HG02763 (cell line): ENCODE data around the gene VEPH1.

ENCODE experiments used
- ATAC-seq: cut with Tn5 transposase; IDR thresholded peaks from one replicate; pipeline ENCODE4 v1.9.1; 2021; ENCODE audit warnings: mild to moderate bottlenecking, moderate library complexity; ENCODE audit not compliant: unreplicated experiment

Gene VEPH1

DNA sequence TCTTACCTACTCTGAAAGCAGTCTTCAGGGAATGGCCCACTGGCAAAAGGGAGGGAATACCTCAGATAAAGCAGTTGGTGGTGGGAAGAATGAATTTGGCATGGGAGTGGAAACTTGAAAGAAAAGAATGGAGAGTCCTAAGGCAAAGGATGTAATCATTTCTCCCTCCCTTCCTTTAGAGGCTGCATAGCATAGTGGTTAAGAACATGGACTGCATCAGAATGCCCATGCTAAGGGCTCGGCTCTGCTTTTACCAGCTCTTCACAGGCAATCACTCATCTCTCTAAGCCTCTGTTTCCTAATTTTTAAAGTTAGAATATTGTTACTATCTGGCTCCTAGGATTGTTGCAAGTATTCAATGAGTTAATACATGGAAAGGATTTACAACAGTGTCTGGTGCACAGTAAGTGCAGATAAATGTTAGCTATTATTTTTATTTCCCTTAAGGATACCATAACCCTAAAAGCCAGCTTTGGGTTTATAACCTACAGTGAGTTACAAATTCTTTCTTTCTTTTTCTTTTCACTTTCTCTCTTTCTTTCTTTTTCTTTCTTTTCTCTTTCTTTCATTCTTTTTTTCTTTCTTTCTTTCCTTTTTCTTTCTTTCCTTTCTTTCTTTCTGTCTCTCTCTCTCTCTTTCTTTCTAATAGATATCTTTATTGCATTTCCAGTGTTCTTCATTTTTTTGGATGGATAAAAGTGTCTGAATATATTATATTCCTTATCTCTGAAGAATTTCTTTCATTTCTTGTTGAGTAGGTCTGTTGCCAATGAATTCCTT lies 23.6 kb downstream of the VEPH1 start:
- ATAC-seq = no peak

DNA sequence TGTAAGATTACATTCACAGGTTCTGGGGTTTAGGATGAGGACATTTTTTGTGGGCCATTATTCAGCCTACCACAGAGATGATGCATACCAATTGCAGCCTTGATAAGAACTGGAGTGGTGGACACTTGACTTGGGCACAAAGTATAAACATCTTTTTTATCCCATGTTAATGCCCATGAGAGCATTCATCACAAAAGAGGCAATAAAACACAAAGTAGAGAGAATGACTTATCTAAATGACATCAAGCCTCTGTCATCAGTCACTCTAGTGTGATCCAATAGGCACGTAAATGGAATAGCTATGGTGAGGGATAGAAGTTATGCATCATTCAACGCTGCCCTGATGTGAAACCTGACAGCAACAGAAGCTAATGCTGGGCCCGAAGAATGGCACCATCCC lies 25.8 kb downstream of the VEPH1 start:
- no peak for ATAC-seq

DNA sequence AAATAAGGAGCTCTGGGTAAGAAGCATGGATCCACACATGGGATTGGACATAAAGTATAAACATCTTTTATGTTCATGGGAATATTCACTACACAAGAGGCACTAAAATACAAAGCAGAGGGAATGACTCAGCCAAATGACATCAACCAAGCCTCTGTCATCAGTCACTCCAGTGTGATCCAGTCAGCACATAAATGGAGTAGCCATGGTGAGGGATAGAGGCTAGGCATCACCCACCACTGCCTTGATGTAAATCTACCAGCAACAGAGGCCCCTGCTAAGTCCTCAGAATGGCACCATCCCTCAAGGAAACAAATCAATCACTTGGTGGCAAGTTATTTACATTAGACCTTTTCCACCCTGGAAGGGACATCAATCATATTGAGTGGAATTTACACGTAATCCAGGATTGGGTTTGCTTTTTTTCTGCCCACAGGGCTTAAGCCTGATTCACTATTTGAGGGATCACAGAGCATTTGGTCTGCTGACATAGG lies 27.2 kb downstream of the VEPH1 start:
- no peak for ATAC-seq

DNA sequence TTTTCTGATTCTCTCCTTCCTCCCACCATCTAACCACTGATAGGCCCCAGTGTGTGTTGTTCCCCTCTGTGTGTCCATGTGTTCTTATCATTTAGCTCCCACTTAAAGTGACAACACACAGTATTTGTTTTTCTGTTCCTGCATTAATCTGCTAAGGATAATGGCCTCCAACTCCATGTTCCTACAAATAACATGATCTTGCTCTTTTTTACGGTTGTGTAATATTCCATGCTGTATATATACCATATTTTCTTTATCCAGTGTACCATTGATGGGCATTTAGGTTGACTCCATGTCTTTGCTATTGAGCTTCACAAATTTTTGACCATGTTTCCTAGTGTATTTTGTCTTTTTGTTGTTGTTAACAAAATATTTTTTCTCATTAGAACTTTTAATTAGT lies 30.6 kb downstream of the VEPH1 start:
- ATAC-seq = no peak

DNA sequence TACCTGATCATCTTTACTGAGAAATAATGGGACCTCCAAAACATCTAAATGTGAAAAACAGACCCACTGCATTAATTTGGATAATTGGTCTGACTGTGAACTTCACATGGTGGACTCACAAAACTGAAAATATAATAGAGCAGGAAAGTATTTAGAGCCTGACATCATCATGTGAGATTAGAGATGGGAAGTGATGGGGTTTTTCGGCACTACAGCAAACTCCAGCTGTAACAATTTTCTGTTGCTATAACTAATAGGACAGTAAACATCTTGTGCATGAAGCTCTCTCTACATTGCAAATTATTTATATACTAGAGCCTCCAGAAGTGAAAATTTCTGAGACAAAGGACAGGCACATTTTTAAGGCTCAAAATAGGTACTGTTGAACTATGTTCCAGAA lies 32.2 kb downstream of the VEPH1 start:
- ATAC-seq = no peak

DNA sequence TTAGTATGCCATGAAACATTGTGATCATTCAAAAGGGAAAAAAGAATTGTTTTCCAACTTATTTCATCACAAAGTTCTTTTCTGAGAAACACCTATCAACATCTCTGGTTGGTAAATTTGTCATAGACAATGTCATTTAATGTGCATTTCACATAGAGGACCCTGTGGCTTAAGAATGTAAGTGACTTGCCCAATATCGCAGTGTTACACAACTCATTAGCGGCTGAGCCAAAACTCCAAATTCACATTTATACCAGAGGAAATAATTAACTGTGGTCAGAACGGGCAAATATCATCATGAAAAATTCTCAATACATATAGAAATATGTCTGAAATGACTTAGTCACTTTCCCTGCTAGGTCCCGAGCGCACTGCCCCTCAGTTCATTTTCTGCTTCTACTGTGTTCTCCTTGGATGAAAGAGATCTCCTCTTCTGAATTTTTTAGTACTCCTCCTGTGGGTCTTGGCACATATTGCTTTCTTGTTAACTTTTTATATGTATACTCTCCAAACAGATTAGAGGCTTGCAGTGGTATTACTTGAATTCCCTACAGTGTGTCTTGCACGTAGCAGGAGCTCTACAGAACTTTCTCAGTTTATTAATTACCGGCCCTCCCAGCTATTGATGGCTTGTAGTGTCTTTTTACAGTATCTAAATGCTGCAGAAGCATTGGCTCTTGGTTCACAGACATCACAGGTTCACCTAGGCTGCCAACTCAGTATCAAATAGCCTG lies 33.5 kb downstream of the VEPH1 start:
- no peak for ATAC-seq

DNA sequence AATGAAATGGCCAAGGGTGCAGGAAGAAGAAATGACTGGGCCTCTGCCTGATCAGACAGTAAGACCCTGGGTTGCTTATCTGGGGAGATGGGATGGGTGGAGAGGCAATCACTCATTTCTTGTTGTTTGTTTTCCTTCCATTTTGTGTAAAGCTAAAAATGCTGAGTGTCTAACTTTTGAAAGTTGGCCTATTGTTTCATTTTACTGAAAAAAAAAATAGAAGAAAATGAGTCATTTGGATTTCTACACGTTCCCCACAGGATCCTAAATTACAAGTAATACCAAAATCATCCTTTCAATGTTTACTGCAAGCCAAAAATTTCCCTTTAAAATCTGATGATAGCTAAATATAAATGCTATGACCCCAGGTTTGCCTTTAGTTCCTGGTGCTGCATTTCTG lies 36.0 kb downstream of the VEPH1 start:
- no peak for ATAC-seq

DNA sequence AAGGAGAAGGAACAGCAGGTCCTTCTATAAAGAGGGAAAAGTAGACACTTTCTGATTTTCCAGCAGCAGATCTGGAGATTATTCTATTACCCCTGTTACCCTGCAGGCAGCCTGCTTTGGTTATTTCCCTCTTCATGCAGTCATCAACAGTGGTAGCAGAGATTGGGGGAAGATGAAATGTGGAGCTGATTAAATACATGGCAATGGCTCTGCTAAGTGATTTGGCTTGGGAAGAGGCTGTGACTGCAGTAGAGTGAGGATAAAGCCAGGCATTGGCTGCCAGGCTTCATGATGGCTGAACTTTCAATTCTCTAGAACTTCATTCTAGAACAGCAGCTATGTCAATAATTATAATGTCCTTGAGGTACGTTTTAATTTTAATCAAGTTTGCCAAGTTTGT lies 37.5 kb downstream of the VEPH1 start:
- ATAC-seq = no peak

DNA sequence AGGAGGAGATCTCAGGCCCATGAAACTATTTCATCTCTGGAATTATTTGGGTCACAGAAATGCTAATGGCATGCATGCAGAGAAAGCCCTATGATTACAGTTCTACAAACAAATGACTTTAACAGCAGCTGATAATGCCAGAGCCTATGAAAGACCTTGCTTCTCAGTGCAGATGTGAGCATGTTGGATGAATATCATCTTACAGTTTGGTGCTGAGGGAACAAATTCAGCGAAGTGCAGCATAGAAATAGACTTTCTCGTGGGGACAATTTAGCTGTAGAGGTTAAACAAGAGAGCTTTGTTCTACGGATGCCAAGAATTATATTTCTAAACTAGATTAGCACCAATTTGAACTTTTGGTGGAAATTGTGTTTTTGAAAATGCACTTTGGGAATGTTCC lies 38.9 kb downstream of the VEPH1 start:
- ATAC-seq = no peak

DNA sequence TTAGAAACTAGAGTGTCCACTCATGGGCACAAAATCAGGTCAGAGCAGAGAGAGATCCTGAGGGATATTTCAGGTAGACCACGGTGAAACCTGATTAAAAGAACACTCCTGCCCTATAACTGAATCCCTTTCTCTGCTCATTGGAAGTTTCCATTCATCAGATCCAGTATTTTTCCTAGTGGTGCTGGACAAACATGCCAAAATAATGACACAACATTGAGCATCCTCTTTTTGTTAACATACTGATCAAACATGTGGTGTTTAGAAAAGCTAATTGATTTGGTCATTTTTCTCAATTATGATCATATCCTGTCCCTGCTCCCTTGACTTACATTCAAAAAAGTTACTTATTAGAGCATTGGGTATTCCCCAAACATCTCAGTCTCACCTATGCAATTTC lies 39.4 kb downstream of the VEPH1 start:
- no peak for ATAC-seq

DNA sequence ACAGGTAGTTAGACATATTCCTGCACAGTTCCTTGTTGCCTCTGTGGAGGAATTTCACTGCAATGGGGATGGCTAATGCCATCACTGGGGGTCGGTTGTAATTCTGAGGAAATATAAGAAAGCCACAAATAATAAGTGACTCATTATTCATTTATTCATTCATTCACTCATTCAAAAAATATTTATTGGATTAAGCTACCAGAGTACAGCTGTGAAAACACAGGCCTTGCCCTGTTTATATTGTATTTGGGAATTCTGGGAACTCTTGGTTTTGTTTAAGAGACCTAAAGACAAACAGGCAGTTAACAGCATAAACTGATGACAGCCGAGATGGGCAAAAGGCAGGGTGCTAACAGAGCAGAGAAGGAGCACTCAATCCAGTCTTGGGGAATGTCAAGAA lies 43.0 kb downstream of the VEPH1 start:
- ATAC-seq = no peak

DNA sequence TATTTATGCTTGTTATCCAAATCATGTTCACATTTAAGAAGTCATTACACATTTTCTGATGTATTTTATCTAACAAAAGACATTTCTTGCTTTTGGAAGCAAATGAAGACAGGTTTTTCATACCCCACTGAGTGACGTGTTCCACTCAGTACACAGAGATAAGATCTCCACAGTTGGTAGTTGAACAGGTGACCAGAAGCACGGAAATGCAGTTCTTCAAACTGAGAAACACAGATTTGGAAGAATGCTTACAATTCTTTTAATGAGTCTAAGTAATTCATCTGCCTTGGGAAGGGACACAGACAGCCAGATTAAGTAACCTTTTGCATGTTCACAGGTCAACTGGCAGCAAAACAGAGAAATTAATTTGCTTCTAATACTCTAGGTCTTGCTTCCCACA lies 43.5 kb downstream of the VEPH1 start:
- no peak for ATAC-seq

DNA sequence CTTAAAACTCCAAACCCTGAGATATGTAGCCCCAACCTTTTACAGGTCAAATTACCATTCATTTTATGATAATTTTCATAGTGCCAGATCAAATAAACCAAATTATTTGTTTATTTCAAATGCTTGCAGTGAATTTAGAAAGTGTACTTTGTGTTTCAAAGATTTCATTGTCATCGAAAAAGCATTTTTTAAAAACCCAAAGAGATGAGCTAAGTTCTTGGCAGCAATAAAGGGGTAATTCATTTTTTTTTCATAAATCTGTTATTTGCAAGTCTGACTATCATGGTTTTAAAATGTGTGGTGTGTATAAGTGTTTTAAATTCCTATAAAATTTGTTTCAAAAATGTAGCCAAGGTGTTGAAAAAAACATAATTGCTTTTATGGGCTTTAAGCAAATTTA lies 49.4 kb downstream of the VEPH1 start:
- no peak for ATAC-seq

DNA sequence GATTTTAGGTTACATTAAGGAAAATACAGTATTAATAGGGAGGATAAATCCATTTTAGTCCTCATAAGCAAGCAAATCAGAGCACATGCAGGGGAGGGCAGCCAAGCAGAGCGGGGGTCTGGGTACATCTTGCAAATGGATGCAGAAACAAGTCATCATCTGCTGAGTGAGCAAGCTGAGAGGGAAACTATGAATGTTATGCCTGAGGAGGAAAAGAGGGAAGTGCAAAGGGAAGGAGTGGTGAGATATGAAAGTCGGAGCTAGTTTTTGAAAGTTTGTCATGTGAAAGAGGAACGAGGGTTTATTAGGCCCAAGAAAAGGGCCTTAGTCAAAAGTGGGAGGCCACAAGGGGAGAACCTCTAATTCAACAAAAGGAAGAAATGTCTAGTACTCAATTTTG lies 51.1 kb downstream of the VEPH1 start:
- ATAC-seq = no peak

DNA sequence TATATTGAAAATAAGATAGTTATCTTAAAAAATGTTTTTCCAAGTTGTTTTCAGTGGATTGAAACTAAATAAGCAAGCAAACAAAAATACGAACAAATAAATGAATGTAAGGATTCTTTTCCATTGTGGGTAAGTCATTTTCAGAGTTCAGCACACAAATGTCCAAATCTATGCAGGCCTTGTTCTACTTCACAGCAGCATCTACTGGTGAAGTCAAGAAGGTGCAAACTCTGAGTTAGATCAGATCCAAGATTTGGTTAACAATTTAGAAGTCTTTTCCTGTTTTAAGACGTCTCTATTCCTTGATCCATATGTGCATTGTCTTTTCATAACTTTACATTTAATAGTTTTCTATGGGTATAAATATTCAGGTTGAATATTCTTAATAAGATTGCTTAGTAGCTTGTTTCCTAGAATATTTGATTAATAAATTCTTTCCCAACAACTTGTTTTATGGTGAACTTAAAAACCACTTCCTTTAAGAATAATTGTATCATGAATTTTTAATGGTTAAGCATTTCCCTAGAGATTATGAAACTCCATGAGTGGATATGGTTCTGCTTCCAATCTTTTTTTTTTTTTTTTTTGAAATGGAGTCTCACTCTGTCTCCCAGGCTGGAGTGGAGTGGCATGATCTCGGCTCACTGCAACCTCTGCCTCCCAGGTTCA lies 56.1 kb downstream of the VEPH1 start:
- ATAC-seq = no peak

DNA sequence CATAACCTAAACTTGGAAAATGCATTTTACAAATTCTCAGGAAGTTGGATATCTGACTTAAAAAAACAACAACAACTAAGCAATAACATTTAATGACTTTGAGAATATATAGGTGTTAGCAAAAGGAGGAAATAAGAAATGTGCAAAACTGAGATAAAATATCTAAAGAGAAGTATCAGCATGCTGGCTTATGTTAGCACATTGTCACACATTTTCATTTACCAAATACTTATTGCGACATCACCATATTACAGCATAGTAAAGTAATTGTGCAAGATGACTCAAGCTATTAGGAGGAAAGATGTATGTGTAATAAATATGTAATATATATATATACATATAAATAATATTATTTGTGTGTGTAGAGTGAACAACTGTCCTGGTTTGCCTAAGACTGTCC lies 57.4 kb downstream of the VEPH1 start:
- ATAC-seq = no peak

DNA sequence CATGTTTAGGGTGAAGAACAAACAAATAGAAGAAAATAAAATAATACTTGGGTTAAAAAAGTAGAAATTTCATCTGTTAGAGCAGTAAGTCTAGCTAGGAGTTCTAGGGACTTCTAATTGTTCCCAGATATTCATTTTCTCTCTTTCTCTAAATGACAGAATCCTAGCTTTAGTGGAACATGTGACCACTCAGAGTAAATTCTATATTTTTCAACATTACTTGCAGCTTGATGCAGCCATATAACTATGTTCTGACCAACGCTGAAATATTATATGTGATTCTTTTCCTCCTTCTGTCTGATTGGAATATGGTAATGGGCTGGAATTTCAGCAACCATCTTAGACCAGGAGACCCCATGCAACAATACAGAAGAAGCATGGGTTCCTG lies 58.4 kb downstream of the VEPH1 start:
- ATAC-seq = no peak

DNA sequence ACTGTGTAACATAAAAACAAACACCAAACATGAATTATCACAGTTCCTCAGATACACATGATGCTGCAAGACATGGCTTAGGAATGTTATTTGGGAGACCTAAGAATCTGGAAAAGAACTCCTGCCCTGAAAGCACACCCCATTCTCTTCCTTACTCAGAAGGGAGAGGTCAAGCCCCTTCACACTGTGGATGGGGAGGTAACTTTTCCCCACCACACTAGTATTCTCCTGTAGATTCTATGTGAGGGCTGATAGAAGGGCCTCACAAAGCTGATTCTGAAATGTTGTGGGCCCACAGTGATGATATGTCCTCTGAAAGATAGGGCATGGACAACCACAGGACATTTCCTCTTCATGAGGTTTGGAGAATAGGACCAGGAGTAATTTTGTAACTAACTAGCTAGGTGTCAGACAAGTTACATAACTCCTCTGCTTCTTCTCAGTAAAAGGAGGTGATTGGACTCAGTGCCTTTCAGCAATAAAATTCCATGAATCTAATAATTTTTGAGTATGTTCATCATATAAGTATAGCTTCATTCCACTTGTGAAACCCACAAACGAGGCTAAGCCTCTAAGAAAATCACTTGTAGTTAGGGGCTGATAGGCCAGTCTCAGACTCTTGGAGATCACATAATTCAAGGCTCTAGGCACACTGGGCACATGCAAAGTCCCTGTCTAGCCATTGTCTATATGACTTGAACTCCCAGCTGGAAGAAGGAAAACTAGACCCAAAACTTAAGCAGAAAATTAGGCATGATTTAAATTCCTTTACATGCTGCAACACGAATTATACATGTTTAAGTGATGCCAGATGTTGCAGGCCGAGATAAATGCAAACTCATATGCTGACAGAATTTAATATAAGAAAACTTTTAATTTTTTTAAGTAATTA lies 59.1 kb downstream of the VEPH1 start:
- no peak for ATAC-seq

DNA sequence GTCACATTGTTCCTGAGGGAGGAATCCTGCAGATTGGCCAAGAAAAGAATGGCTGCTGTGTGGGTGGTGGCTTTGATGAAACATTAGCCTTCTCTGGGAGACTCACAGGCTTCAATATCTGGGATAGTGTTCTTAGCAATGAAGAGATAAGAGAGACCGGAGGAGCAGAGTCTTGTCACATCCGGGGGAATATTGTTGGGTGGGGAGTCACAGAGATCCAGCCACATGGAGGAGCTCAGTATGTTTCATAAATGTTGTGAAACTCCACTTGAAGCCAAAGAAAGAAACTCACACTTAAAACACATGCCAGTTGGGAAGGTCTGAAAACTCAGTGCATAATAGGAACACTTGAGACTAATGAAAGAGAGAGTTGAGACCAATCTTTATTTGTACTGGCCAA lies 60.5 kb downstream of the VEPH1 start:
- ATAC-seq = no peak

DNA sequence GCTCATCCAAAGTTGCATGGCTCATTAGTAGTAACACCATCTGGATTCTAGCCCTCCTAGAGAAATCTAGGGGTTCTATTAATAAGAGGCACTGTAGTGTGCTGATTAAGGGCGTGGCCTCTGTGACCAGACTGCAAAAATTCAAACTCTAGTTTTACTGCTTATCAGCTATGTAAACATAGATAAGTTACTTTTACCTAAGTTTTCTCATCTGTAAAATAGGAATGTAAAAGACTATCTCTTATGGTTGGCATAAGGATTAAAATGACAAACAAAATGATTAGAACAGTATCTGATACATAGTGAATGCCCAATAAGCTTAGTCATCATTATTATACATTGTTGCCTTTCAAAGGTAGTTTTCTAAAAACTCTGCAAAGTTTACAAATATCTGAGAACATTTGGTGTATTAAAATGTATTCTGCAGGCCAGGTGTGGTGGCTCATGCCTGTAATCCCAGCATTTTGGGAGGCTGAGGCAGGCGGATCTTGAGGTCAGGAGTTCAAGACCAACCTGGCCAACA lies 62.1 kb downstream of the VEPH1 start:
- no peak for ATAC-seq
